Stimulated activated CD8-positive, alpha-beta memory T cell treated with anti-CD3 and anti-CD28 coated beads, Interleukin-4, amount 100 ng/mL, for 48 hours (primary cell): ENCODE measurements around the gene GUCA2A.

Experiments
- DNase-seq: peaks from one replicate; pipeline ENCODE4 v3.0.0-alpha.2; 2020

GUCA2A gene

GRCh38 chr1:42176902-42177519 is 12.5 kb upstream of the GUCA2A start:
- DNase-seq: no peak

- DNase-seq: no peak
Observed at GRCh38 chr1:42175314-42176054, 10.9 kb upstream of the GUCA2A start.

GRCh38 chr1:42173961-42174735 is 9.6 kb upstream of the GUCA2A start:
- DNase-seq: no peak

GRCh38 chr1:42173155-42173933 is 8.8 kb upstream of the GUCA2A start:
- peak; percentile 80 for DNase-seq

GRCh38 chr1:42172381-42173133 is 8.0 kb upstream of the GUCA2A start:
- DNase-seq: no peak

GRCh38 chr1:42171679-42172266 is 7.2 kb upstream of the GUCA2A start:
- DNase-seq: no peak

- DNase-seq: no peak
Observed at GRCh38 chr1:42170779-42171621, 6.5 kb upstream of the GUCA2A start.

- DNase-seq: no peak
Observed at GRCh38 chr1:42168763-42169162, 4.2 kb upstream of the GUCA2A start.

- DNase-seq: no peak
Observed at GRCh38 chr1:42168391-42168670, 3.8 kb upstream of the GUCA2A start.

- no peak for DNase-seq
Observed at GRCh38 chr1:42167611-42168390, 3.3 kb upstream of the GUCA2A start.

GRCh38 chr1:42165511-42166210 is 1.1 kb upstream of the GUCA2A start:
- no peak for DNase-seq

- DNase-seq: no peak
Observed at GRCh38 chr1:42163536-42164503, 725 bp downstream of the GUCA2A start.

- DNase-seq: no peak
Observed at GRCh38 chr1:42163114-42163513, 1.4 kb downstream of the GUCA2A start.

- no peak for DNase-seq
Observed at GRCh38 chr1:42162181-42162580, 2.4 kb downstream of the GUCA2A start.

- no peak for DNase-seq
Observed at GRCh38 chr1:42158189-42158588, 6.4 kb downstream of the GUCA2A start.

GRCh38 chr1:42157667-42158066 is 6.9 kb downstream of the GUCA2A start:
- DNase-seq: no peak

- DNase-seq: no peak
Observed at GRCh38 chr1:42155362-42155761, 9.2 kb downstream of the GUCA2A start.

GRCh38 chr1:42154685-42155084 is 9.9 kb downstream of the GUCA2A start:
- no peak for DNase-seq

GRCh38 chr1:42153624-42154023 is 10.9 kb downstream of the GUCA2A start:
- DNase-seq: no peak
